ENCODE measurements around the gene USP22. TPM values are rescaled to one million over a fixed set of nuclear protein-coding genes. Genes with fewer than 3 reads are reported as not detected.

Gene USP22
- total RNA-seq, 1 donor from 2014 or later: 147 TPM

- DNase-seq (ENCODE audit: low spot score): no peak
Observed at GRCh38 chr17:21021208-21021803, 21.5 kb downstream of the USP22 start.

GRCh38 chr17:21020622-21021021 is 22.2 kb downstream of the USP22 start:
- no peak for DNase-seq (ENCODE audit: low spot score)

- no peak for DNase-seq (ENCODE audit: low spot score)
Observed at GRCh38 chr17:21019976-21020586, 22.7 kb downstream of the USP22 start.

- DNase-seq (ENCODE audit: low spot score): no peak
Observed at GRCh38 chr17:21018894-21019293, 23.9 kb downstream of the USP22 start.

- no peak for DNase-seq (ENCODE audit: low spot score)
Observed at GRCh38 chr17:21017861-21018260, 24.9 kb downstream of the USP22 start.

GRCh38 chr17:21017256-21017655 is 25.6 kb downstream of the USP22 start:
- no peak for DNase-seq (ENCODE audit: low spot score)

GRCh38 chr17:21016826-21017225 is 26.0 kb downstream of the USP22 start:
- DNase-seq (ENCODE audit: low spot score): no peak

- no peak for DNase-seq (ENCODE audit: low spot score)
Observed at GRCh38 chr17:21015564-21015963, 27.2 kb downstream of the USP22 start.

- DNase-seq (ENCODE audit: low spot score): no peak
Observed at GRCh38 chr17:21014498-21014897, 28.3 kb downstream of the USP22 start.

GRCh38 chr17:21013983-21014382 is 28.8 kb downstream of the USP22 start:
- no peak for DNase-seq (ENCODE audit: low spot score)

- no peak for DNase-seq (ENCODE audit: low spot score)
Observed at GRCh38 chr17:21012736-21013135, 30.1 kb downstream of the USP22 start.

GRCh38 chr17:21010705-21011596 is 31.9 kb downstream of the USP22 start:
- DNase-seq (ENCODE audit: low spot score): no peak

- no peak for DNase-seq (ENCODE audit: low spot score)
Observed at GRCh38 chr17:21008992-21009671, 33.7 kb downstream of the USP22 start.

- DNase-seq (ENCODE audit: low spot score): no peak
Observed at GRCh38 chr17:21008160-21008915, 34.5 kb downstream of the USP22 start.

- no peak for DNase-seq (ENCODE audit: low spot score)
Observed at GRCh38 chr17:21007646-21008045, 35.2 kb downstream of the USP22 start.

GRCh38 chr17:21005803-21006202 is 37.0 kb downstream of the USP22 start:
- no peak for DNase-seq (ENCODE audit: low spot score)

- no peak for DNase-seq (ENCODE audit: low spot score)
Observed at GRCh38 chr17:21005367-21005766, 37.4 kb downstream of the USP22 start.

- no peak for DNase-seq (ENCODE audit: low spot score)
Observed at GRCh38 chr17:21004016-21004930, 38.5 kb downstream of the USP22 start.

- DNase-seq (ENCODE audit: low spot score): no peak
Observed at GRCh38 chr17:21003007-21003621, 39.7 kb downstream of the USP22 start.
